Stimulated activated CD4-positive, alpha-beta T cell treated with anti-CD3 and anti-CD28 coated beads, Interleukin-1b, Interleukin-23, amount 100 ng/mL, for 1 hour (primary cell): ENCODE results near the gene CDK14.
"Not testable (repeated sequence)": the region's sequence is repeated elsewhere in the genome, so short reads cannot be mapped to it uniquely, and the experiment has no call there.

Source experiments
- DNase-seq, 2 donors: peaks; one replicate each; pipeline ENCODE4 v3.0.0-alpha.2; 2020; ENCODE audit warnings: low read depth in 2 of 2

CDK14 gene

DNA sequence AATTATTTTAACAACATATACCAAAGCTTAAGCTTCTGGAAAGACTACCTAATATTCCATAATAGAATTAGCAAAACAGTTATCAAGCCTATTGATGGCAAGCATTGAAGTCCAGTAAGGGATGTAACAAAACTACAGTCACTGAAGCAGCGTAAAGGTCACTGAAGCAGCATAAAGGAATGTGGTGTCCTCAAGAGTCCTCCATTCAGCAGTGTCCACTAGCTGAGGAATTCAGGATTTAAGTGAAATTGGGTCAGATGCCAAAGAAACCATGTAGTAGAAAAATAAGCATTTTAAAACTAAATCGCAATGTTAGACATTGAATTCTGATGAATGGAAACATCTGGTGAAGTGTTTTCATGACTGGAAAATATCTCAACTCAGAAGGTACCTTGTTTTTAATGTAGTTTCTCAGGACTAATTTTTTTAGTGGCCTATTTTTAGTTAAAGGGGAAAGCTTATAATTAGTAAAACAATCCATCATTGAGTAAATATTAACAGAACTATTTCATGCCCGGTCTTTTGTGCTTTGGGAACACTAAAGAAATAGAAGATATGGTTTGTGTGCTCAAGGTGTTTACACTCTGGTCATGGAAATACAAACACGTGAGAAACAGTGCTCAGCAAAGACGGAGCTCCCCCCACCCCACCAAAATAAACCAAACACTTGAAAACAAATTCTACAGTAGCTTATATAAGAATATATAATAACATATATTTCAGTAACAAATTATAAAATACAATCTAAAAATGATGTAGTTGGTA lies 121.4 kb downstream of the CDK14 start:
- no peak for DNase-seq

DNA sequence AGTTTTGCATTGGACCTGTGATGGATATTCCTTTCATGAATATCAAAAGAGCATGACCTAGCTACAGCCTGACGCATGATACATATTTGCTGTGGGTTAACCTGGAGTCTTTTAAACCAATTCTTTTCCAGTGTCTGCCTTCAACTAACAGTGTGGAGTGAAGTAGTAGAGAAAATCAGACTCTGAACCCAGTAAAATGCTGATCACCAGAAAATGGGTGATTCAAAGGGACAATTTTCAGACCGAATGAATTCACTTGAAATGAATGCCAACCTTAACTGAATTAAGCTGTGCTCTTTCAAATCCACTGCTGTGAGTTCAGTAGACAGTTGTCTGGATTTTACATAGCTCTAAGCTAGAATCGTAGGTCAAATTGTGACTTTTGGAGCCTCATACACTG lies 123.0 kb downstream of the CDK14 start:
- no peak for DNase-seq

DNA sequence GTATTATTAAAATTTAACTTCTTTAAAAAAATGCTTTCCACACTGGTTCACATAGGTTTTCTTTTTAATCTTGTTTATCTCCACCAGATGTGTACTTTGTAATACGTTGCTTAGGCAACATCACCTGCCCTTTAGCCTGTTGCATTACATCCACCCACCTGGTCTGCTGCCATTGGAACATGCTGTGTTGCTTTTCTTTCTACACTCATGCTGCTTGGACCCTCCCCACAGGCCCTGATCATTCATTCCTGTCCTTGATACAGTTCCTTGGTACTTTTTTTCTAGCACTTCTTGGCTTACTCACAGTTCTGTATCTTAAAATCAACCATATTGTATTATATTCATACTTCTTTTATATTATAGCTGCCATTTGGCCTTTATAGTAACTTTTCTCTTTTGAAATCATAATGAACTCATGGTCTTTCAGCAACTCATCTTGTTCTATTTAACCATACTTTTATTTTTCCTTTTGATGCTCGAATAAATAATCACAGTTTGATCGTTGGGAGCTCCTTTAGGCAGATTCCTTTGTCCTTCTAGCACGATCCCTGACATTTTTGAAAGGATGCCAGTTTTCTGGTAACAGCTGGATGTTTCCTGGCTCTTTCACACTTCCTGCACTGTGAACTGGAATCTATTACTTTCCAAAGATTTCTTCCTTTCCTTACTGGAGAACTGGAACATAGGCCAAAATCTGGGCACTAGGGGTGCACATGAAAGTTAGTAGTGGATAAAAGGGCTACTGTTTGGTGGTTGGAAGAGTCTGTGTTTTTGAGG lies 125.1 kb downstream of the CDK14 start:
- no peak for DNase-seq

DNA sequence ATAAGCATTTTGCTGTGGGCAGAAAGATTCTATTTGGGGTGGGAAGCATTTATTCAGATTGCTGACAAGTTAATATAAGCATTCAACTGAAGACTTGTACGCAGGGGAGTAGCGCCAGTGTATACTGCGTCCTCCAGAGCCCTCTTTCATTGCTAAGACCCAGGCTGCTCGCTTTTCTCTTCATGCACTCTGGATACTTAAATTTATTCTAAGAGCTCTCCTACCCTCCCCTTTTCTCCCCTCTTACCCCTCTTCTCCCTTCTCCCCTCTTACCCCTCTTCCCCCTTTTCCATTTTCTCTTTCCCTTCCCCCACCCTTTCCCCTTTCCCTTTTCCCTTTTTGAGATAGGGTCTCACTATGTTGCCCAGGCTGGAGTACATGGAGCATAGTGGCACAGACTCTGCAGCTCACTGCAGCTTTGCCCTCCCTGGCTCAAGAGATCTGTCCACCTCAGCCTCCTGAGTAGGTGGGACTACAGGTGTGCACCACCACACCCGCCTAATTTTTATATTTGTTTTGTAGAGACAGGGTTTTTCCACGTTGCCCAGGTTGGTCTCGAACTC lies 125.8 kb downstream of the CDK14 start:
- no peak for DNase-seq

DNA sequence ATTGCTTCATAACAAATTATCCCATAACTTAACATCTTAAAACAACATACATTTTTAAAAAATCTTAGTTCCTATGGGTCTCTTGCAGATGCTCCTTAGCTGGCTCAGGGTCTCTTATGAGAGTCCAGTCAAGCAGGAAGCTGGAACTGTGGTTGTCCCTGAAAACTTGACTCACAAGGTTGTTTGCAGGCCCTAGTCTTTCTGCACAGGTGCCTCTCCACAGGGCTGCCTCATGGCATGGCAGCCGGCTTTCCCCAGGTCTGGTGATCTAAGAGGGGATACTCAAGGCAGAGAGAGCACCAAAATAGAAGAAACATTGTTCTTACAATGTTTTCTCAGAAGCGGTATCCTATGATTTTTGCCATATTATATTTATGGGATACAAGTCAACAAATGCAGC lies 127.1 kb downstream of the CDK14 start:
- DNase-seq: no peak

DNA sequence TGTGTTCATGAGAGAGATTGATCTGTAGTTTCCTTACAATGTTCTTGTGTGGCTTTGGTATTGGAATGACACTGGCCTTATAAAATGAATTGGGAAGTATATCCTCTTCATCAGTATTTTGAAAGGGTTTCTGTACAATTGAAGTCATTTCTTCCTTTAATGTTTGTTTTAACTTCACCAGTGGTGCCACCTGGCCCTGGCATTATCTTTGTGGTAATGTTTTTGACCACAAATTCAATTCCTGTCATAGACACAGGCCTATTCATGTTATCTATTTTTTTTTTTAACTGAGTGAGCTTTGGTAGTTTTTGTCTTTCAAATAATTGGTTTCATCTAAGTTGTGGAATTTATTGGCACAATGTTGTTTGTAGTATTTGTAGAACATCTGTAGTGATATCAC lies 127.7 kb downstream of the CDK14 start:
- no peak for DNase-seq

DNA sequence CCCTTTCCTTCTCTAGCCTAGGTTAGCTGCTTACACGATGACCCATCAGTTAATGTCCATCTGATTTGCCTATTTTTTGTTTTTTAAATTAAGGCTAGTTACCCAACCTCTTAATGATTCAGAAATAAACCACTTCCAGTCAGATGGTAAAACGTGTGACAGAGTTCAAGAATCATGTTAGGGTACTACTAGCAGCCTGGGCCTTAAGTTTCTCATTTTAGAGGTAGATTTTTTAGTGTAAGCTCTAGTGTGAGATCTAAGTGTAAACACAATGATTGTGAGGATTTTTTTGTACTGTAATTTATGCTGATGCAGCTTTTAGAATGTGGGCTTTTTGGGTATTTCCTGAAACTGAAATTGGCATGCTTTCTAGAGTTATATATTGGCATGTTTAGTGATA lies 130.0 kb downstream of the CDK14 start:
- no peak for DNase-seq

DNA sequence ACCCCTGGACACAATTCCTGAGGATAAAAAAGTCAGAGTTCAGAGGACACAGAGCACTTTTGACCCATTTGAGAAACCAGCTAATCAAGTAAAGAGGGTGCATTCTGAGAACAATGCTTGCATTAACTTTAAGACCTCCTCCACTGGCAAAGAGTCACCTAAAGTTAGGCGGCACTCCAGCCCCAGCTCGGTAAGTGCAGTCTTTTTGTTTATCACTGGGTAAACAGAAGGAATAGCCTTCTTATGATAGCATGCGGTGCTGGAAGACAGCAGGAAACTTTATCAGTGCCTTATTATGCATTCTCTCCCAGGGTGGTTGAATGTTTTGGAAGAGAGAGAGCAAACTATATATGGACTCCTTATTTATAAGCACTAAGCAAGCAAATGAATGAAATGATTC lies 130.5 kb downstream of the CDK14 start:
- no peak for DNase-seq

DNA sequence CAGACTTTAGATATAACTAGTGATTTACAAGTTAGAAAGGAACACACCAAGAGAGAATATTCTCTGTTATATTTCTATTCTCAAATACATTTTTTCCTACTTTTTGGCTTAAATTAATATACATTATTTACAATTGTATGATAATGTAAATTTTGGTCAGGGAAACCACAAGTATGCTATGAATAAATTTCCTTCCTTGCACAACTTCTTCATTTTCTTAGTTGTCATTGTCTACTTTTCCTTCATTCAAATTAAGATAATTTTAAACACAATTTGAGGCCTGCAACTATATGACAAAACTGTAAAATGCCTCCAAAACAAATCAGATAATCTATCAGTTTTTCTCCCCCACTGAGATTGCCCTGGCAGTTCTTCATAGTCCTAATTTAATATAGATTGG lies 131.3 kb downstream of the CDK14 start:
- DNase-seq: no peak

DNA sequence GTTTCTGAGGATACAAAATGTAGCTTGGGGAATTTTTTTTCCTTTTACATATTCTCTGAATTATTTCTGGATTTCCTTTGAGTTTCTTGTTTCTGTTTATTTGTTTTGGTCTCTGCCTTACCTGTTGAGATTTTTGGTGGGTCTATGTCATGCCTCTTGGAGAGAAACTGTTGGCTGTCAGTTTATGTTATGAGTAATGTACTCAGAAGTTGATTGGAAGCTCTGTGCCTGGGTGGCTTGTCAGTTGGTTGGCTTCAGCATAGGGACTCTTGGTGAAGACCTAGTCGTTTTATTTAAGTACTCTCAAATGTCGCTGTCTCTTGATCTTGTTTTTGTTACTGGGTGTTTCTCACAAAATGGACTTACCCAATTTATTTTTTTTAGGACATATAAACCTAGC lies 132.4 kb downstream of the CDK14 start:
- DNase-seq: no peak

DNA sequence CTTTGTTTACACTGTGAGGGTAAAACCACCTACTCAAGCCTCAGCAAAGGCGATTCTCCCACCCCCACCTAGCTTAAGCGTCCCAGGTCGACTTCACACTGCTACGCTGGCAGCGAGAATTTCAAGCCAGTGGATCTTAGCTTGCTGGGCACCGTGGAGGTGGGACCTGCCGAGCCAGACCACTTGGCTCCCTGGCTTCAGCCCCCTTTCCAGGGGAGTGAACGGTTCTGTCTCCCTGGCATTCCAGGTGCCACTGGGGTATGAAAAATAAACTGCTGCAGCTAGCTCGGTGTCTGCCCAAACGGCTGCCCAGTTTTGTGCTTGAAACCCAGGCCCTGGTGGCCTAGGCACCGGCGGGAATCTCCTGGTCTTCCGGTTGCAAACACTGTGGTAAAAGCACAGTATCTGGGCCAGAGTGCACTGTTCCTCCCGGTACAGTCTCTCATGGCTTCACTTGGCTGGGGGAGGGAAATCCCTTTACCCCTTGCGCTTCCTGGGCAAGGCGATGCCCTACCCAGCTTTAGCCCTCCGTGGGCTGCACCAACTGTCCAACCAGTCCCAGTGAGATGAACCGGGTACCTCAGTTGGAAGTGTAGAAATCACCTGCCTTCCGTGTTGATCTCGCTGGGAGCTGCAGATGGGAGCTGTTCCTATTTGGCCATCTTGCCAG lies 139.6 kb downstream of the CDK14 start:
- DNase-seq: not testable (repeated sequence)

DNA sequence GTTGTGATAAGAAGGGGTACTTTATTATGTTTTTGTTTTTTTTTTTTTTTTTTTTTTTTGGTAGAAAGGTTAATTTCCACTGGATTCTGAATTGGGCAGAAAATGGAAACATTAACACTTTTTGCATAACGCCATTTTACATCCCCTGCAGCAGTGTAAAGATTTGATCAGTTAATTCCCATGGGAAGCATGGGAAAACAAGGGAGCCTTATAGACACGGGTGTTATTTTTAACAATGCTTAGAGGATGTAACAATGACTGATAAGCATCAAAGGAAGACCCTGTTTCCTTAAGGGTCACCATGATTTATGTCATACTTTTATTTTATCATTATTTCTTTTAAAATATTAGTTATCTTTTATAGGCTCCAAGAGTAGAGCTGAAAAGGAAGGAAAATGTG lies 140.2 kb downstream of the CDK14 start:
- DNase-seq: no peak

DNA sequence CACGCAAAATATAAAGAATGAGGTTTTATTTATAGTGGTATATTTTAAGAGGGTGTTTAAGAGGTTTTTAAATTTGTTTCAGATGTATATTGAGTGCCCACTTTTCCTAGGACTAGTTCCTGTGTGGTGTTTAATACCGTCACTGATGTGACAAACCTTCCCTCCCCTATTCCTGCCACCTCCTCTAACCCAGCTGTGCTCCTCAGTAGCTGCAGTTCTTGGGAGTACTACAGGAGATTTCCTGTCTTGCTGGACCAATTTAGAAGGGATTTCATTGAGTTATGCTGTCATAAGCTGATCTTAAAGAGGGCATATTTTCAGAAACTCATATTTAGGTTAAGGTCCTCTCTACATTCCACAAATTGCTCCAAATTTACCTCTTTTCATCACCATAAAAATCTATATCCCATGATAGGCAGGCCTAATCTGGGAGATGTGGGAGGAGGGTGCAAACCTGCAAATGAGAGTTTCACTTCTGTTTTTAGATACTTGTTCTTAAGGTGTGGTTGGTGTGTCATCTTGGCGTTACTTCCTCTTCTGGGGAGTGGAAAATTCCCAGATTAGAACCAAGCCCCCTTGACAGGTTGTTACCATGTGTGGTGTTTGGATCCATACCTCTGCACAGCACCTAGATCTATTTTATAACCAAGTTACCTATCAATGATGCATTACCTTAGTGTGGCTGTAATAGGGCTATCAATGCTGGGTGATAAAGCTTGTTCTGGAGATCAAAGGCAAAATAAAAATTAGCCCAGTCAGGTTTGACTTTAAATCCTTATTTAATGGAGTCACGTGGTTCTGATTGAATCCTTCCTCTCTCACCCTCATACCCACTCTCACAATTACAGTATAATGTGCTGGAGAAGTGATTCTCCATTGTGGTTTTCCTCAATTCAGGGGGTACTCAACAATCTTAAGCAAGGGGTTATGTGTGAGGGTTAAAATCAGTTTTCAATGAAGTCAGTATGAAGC lies 141.1 kb downstream of the CDK14 start:
- no peak for DNase-seq

DNA sequence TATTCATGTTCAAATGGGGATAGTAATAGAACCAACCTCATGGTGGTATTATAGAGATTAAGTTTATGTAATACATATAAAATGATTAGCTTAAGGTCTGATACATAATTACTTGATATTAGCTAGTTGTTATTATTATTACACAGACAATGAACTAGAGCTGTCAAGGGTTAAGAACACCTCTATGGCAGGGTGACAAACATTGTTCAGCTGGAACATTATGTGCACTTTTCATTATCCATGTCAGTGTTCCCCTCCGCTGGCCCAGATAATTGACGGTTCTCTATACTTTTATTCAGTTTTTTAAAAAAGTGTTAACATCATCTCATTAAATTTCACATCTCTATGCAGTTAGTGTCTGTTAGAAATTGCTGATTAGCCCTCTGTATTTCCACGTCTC lies 142.1 kb downstream of the CDK14 start:
- DNase-seq: no peak

DNA sequence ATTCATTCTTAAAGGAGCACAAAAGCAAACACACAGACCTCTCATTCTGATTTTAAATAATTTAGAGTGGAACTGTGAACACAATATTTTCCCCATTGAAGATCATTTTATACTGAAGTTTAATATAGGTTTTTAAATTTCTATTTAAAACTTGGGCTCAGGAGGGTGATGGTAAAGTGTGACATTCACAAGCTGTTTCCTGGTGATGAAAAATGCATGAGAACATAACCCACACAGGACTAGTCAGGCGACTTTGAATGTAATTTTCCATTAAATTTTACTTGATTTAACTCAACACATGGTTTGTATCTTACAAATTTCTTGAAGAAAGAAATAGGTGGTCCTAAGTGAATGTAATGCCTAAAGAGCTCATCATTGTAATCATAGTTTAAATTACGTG lies 143.6 kb downstream of the CDK14 start:
- DNase-seq: no peak

DNA sequence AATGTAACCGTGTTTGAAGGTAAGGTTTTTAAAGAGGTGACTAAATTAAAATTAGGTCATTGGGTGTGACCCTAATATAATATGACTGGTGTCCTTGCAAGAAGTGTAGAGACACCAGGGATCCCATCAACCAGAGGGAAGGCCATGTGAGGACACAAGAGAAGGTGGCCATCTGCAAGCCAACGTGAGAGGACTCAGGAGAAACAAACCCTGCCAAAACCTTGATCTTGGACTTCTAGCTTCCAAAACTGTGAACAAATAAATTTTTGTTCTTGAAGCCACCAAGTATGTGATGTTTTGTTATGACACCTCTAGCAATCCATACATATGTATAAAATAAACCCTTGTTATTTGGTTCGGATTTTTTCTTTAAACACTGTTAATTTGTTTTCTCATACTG lies 144.3 kb downstream of the CDK14 start:
- DNase-seq: no peak

DNA sequence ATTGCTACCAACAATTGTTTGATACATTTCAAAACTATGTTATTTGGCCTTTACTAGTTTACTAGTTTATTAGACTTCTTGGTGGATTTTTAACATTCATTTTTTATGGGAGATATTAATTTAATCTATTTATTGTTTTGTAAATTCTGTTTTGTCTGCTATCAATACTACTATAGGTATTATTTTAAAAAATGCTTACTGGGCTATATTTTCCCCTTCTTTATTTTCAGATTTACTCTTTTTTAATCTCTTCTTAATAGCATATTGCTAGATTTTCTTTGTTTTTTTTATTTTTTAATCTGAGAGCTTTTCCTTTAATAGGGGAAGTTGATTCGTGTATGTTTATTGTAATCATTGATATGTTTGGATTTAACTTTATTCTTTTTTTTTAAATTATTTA lies 147.5 kb downstream of the CDK14 start:
- DNase-seq: no peak

DNA sequence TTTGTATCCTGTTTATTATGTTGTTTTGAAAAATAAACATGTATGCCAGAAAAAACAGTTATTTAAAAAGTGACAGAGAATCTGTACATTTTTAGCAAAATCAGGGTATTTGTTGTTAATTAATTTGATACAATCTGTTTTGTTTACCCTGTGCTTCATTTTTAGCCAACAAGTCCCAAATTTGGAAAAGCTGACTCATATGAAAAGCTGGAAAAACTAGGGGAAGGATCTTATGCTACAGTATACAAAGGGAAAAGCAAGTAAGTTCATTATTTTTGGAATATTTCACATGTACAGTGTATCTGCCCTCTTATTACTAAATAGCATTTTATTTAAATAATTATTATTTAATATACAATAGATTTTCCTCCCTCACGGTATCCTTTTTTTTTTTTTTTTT lies 151.4 kb downstream of the CDK14 start:
- no peak for DNase-seq

DNA sequence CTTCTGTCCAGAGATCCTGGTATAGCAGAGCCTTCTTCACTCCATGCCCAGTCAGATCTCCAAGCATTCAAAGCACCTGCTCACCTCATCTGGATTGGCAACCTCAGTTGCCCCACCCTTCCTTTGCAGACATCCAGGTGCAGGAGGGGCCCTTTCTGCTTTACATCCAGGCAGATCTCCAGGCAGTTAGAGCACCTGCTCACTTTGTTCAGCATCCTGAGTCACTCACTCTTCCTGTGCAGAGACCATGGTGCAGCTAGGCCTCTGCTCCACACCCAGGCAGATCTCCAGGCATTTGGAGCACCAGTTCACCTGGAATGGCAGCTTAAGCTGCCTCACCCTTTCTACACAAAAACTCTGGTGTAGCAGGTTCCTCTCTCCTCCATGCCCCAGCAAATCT lies 153.1 kb downstream of the CDK14 start:
- no peak for DNase-seq

DNA sequence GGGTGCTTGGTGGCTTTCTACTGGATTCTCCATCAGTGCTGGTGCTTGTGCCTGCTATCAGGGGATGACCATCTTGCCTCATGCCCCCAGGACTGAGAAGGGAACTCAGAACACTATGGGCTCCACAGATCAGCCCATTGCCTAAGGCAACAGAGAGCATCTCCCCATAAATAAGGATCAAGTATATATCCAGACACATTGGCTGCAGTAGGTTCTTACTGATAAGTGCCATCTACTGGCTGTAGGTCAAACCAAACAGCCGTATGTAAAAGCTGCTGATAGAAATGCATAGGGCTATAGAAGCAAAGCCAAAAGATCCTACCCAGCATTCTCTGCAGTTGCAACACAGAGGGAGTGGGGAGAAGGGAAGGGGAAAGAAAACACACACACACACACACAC lies 153.7 kb downstream of the CDK14 start:
- no peak for DNase-seq

DNA sequence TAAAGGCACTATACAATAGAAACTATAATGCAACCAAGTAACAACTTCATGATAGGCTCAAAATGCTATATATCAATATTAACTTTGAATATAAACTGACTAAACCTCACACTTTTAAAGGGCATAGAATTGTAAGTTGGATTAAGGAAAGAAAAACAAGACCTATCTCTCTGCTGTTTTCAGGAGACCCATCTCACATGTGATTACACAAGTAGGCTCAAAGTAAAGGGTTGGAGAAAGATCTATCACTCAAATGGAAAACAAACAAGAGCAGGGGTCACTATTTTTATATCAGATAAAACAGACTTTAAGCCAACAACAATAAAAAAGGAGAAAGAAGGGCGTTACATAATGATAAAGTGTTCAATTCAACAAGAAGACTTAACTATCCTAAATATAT lies 155.5 kb downstream of the CDK14 start:
- no peak for DNase-seq
